HUDEP-2 (cell line): ENCODE data around the gene NUDT11.
A peak's percentile ranks its signal among the peaks of the same experiment; 100 is the strongest.
"Not testable (repeated sequence)": the region's sequence is repeated elsewhere in the genome, so short reads cannot be mapped to it uniquely, and the experiment has no call there.

Experiments
- DNase-seq, 76 experiments: peaks; one replicate each; lab custom pipeline; 2025; ENCODE audit not compliant: unreplicated experiment in 76 of 76; lab: John Stamatoyannopoulos, UW

NUDT11 gene

GRCh38 chrX:51496501-51497291 lies at the start of gene NUDT11:
NUDT11 (minus strand) TSS chrX:51496592; CDS start chrX:51496444, 148 bp downstream.
- DNase-seq: peak in 7 of 76 experiments; percentile 0 to 4 (median 3)

GRCh38 chrX:51520393-51520792 lies 24.0 kb upstream of the NUDT11 start:
- no peak for DNase-seq

- not testable (repeated sequence) for DNase-seq
Measured at GRCh38 chrX:51519131-51519530, 22.7 kb upstream of the NUDT11 start.

- no peak for DNase-seq
Measured at GRCh38 chrX:51507551-51507950, 11.2 kb upstream of the NUDT11 start.

GRCh38 chrX:51495701-51496488 lies 497 bp downstream of the NUDT11 start:
- not testable (repeated sequence) for DNase-seq

- no peak for DNase-seq
Measured at GRCh38 chrX:51494409-51494808, 2.0 kb downstream of the NUDT11 start.

- no peak for DNase-seq
Measured at GRCh38 chrX:51487960-51488267, 8.5 kb downstream of the NUDT11 start.

- DNase-seq: no peak
Measured at GRCh38 chrX:51484616-51485015, 11.8 kb downstream of the NUDT11 start.

GRCh38 chrX:51482411-51482810 lies 14.0 kb downstream of the NUDT11 start:
- DNase-seq: not testable (repeated sequence)

GRCh38 chrX:51476930-51477329 lies 19.5 kb downstream of the NUDT11 start:
- no peak for DNase-seq

GRCh38 chrX:51463322-51463721 lies 33.1 kb downstream of the NUDT11 start:
- DNase-seq: no peak

- peak in 4 of 76 experiments; percentile 0 to 2 (median 2) for DNase-seq
Measured at GRCh38 chrX:51461053-51462044, 35.0 kb downstream of the NUDT11 start.

GRCh38 chrX:51459125-51459524 lies 37.3 kb downstream of the NUDT11 start:
- peak in 14 of 76 experiments; percentile 2 to 39 (median 6) for DNase-seq

GRCh38 chrX:51456814-51457213 lies 39.6 kb downstream of the NUDT11 start:
- no peak for DNase-seq

GRCh38 chrX:51456246-51456645 lies 40.1 kb downstream of the NUDT11 start:
- no peak for DNase-seq

GRCh38 chrX:51440365-51440764 lies 56.0 kb downstream of the NUDT11 start:
- DNase-seq: no peak
